IMR-90 (cell line): ENCODE results near the gene PITPNM2.

ENCODE experiments used
- CTCF ChIP-seq: conservative IDR thresholded peaks from 2 replicates; pipeline ENCODE4 v1.5.1; 2012; ENCODE audit warnings: mild to moderate bottlenecking, low read depth, low read length, improper control_type of control experiment
- NFE2L2 ChIP-seq: fragments of 150-350 bp; IDR thresholded peaks from 2 replicates; pipeline ENCODE4 v1.6.1; 2016; ENCODE audit warnings: low read depth, mild to moderate bottlenecking, low read length
- POLR2A ChIP-seq: IDR thresholded peaks from 2 replicates; pipeline ENCODE4 v1.6.1; 2012; ENCODE audit warnings: mild to moderate bottlenecking, low read depth, low read length

- TF ChIP-seq CTCF: no peak
- TF ChIP-seq POLR2A: no peak
- no peak for TF ChIP-seq NFE2L2
Observed at GRCh38 chr12:123115409-123116121, 35.3 kb downstream of the PITPNM2 start.
